Activated T-helper 1 cell treated with Interleukin-2 at 50 U/mL for 16 hours (primary cell): Measurements from ENCODE around the gene PPP3R1.

Source experiments
- DNase-seq: peaks from one replicate; pipeline ENCODE4 v3.0.0-alpha.2; 2020; ENCODE audit warnings: low read depth

Gene PPP3R1

DNA sequence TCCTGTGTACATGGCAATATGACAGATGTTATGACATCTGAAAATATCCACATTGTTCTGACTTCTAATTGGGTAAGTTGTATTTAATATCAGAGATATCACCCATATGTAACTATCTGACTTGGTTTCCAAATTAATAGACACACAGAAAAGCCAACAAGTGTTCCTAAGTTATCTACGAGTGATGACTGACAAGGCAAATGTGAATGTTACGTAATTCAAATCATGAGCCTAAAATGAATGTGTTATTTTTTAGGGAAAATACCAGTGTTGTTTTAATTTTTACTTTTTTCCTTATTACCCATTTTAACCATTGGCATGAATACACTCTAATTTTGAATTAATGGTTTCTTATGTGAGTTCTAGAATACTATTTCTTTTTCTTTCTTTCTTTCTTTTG lies 110.5 kb downstream of the PPP3R1 start:
- no peak for DNase-seq

- DNase-seq, result no peak
These were observed 116.6 kb downstream of the PPP3R1 start for GRCh38 chr2:68135448-68136320.

DNA sequence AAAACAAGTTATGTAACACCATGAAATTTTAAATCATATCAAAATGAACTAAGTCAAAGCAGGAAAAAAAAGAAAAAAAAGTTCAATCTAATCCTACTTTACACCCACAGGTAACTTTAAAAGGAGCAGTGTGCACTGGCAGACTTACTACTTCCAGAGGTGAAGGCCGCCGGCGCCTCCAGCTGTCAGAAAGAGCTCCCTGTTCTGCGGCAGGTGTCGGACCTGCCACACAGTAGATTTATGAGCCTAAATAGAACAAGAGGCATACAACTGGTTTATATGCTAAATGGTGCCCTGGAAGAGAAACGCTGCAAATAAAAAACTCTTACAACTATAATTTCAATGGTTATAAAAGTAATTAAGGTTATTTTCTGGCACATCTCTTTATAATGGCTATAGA lies 117.8 kb downstream of the PPP3R1 start:
- no peak for DNase-seq

DNA sequence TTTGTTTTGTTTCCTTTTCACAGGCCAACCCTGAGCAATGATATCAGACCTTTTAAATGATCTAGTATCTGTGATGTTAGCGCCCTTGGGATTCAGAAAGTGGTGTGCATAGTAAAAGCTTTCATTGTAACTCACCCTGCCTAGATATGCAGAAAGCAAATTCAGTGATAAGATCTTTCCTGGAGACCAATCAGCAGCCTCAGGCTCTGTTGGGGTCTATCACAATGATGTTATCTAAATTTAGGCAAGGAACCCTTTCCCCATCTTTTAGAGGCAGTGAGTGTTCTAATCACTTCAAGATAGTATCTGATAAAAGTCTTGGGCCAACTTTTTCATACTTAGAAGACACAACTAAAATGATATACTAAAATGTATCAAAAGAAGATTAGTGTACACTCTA lies 118.2 kb downstream of the PPP3R1 start:
- no peak for DNase-seq
